Activated CD4-positive, alpha-beta memory T cell treated with anti-CD3 and anti-CD28 coated beads for 36 hours (primary cell): ENCODE measurements around the gene PLSCR4. TPM values are rescaled to one million over a fixed set of nuclear protein-coding genes. Genes with fewer than 3 reads are reported as not detected.
"Not testable (repeated sequence)": the region's sequence is repeated elsewhere in the genome, so short reads cannot be mapped to it uniquely, and the experiment has no call there.

Source experiments
- CTCF ChIA-PET: fragments of 350-600 bp; sonication (Branson Sonifier 250); formaldehyde crosslinking; loops from one replicate; lab custom pipeline; 2021; ENCODE audit warnings: antibody characterized with exemption, inconsistent platforms; lab: Charles Lee
- POLR2A ChIA-PET: fragments of 350-600 bp; sonication (Branson Sonifier 250); formaldehyde crosslinking; loops from one replicate; lab custom pipeline; 2021; ENCODE audit warnings: antibody characterized with exemption; lab: Charles Lee
- DNase-seq: peaks from one replicate; pipeline ENCODE4 v3.0.0-alpha.2; 2020
- H3K27ac Mint-ChIP-seq: one replicate; pipeline ENCODE4 v1.8.0; 2021; ENCODE audit warnings: mixed read lengths
- H3K27me3 Mint-ChIP-seq: one replicate; pipeline ENCODE4 v1.8.0; 2021; ENCODE audit warnings: mixed read lengths
- H3K36me3 Mint-ChIP-seq: one replicate; pipeline ENCODE4 v1.8.0; 2021; ENCODE audit warnings: mixed read lengths
- H3K4me1 Mint-ChIP-seq: one replicate; pipeline ENCODE4 v1.8.0; 2021; ENCODE audit warnings: low read depth, mixed read lengths
- H3K4me3 Mint-ChIP-seq: one replicate; pipeline ENCODE4 v1.8.0; 2021; ENCODE audit warnings: mild to moderate bottlenecking, mixed read lengths
- H3K9me3 Mint-ChIP-seq: one replicate; pipeline ENCODE4 v1.8.0; 2021; ENCODE audit warnings: mixed read lengths
- intact Hi-C: fragments of 100-400 bp; cut with micrococcal nuclease; formaldehyde crosslinking; loops from one replicate; pipeline ENCODE4 v1.15.1; 2023
- total RNA-seq, 2 experiments: library from RNA; stranded (reverse); gene quantifications; one replicate each; pipeline ENCODE4 v1.2.3, GENCODE V29; 2021

Gene PLSCR4
- total RNA-seq, 2 experiments from 2014 or later: not detected

DNA sequence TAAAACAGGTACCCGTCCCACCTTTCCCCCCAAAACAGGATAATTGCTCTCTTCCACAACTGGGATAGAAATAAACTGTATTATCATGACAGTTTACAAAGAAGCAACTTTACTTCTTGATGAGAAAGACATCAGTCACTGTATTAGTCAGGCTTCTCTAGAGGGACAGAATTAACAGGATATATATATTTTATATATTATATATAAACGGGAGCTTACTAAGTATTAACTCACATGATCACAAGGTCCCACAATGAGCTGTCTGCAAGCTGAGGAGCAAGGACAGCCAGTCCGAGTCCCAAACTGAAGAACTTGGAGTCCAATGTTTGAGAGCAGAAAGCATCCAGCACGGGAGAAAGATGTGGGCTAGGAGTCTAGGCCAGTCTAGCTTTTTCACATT is 18.4 kb upstream of the PLSCR4 start:
- Mint-ChIP-seq H3K4me1 (no peaks in the 10 kb centered on the region), H3K36me3 (no peaks in the 10 kb centered on the region), H3K27ac (no peak overlapping the region), H3K27me3 (no peaks in the 10 kb centered on the region), H3K9me3 (no peaks in the 10 kb centered on the region), H3K4me3 (no peak overlapping the region)
- ChIA-PET POLR2A (no interaction called here), CTCF (no interaction called here)
- intact Hi-C loops: no loop called here
- DNase-seq: no peak

DNA sequence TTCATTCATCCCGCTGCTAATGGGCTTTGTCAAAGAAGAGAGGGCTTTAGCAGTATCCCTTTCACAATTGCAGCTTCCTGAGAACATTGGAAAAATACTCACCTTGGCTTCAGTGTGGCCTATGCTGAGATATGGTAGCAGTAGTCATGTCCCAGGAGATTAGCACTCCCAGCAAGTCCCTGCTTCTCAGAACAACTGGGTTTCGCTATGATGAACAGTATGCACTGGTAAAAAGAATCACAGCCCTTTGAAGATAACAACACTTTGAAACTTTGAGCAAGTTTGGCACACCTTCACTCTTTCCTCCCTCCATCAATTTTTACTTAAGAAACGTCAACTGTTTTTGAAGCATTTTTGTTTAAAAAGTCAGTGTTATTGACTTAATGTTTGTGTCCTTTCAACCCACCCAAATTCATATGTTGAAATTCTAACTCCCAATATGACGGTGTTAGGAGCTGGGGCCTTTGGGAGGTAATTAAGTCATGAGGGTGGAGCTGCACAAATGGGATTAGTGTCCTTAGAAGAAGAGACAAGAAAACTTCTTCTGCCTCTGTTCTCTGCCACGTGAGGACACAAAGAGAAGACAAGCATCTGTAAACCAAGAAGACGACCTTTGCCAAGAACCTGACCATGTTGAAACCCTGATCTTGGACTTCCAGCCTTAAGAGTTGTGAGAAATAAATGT is 17.8 kb upstream of the PLSCR4 start:
- no peaks in the 10 kb centered on the region for H3K9me3 Mint-ChIP-seq
- no peak for DNase-seq
- H3K36me3 Mint-ChIP-seq: no peaks in the 10 kb centered on the region
- H3K27me3 Mint-ChIP-seq: no peaks in the 10 kb centered on the region
- no peak overlapping the region for H3K4me3 Mint-ChIP-seq
- no peak overlapping the region for H3K27ac Mint-ChIP-seq
- intact Hi-C loops: no loop called here
- POLR2A ChIA-PET: no interaction called here
- CTCF ChIA-PET: no interaction called here
- H3K4me1 Mint-ChIP-seq: no peaks in the 10 kb centered on the region

GRCh38 chr3:146265720-146266119 is 14.8 kb upstream of the PLSCR4 start:
- POLR2A ChIA-PET: no interaction called here
- intact Hi-C loops: no loop called here
- CTCF ChIA-PET: no interaction called here

DNA sequence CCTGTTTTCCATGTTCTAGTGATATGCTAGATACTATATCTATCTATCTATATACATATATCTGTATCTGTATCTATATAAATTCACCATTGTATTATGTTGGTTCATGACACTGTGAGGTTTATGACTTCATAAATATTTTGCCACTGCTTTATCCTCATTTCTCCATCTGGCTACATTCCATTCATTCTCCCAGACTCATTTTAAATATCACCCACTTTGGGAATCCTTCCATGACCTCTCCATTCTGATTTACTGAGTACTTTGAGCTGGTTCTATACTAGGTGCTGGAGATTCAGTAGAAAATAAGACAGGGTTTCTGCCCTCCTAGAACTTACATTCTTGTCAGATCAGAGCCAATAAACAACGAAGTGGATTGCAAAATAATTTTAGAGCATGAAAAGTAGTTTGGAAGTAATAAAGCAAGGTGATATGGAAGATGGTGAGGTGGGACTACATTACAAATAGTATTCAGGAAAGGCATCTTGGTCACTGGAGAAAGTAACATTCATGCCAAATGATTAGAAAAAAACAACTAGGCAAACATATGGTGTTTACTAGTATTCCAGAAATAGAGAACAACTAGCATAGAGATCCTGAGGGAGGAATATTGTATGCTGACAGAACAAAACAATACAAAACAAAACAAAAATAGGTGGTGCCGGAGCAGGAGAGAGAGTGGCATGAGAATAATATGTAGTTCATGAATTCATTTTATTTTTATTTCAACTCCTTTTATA is 11.6 kb upstream of the PLSCR4 start:
- Mint-ChIP-seq H3K4me3 (no peak overlapping the region), H3K27me3 (peaks cover 7% of the 10 kb centered on the region), H3K9me3 (no peaks in the 10 kb centered on the region), H3K4me1 (no peaks in the 10 kb centered on the region), H3K36me3 (no peaks in the 10 kb centered on the region), H3K27ac (no peak overlapping the region)
- CTCF ChIA-PET: no interaction called here
- DNase-seq: no peak
- POLR2A ChIA-PET: no interaction called here
- intact Hi-C loops: no loop called here

More at GRCh38 chr3:146265720-146266119, 14.8 kb upstream of the PLSCR4 start:
- peaks cover 7% of the 10 kb centered on the region for H3K27me3 Mint-ChIP-seq
- DNase-seq: no peak
- no peaks in the 10 kb centered on the region for H3K9me3 Mint-ChIP-seq
- no peak overlapping the region for H3K27ac Mint-ChIP-seq
- H3K36me3 Mint-ChIP-seq: no peaks in the 10 kb centered on the region
- H3K4me1 Mint-ChIP-seq: no peaks in the 10 kb centered on the region
- no peak overlapping the region for H3K4me3 Mint-ChIP-seq

GRCh38 chr3:146259880-146260589 is 9.1 kb upstream of the PLSCR4 start:
- intact Hi-C loops: no loop called here
- no peaks in the 10 kb centered on the region for H3K4me1 Mint-ChIP-seq
- peaks cover 7% of the 10 kb centered on the region for H3K27me3 Mint-ChIP-seq
- ChIA-PET CTCF (no interaction called here), POLR2A (no interaction called here)
- no peak overlapping the region for H3K4me3 Mint-ChIP-seq
- H3K36me3 Mint-ChIP-seq: no peaks in the 10 kb centered on the region
- H3K27ac Mint-ChIP-seq: no peak overlapping the region
- DNase-seq: no peak
- no peaks in the 10 kb centered on the region for H3K9me3 Mint-ChIP-seq

GRCh38 chr3:146256851-146257486 is 6.1 kb upstream of the PLSCR4 start:
- intact Hi-C loops: no loop called here
- Mint-ChIP-seq H3K27ac (no peak overlapping the region), H3K9me3 (no peaks in the 10 kb centered on the region), H3K4me3 (no peak overlapping the region), H3K36me3 (no peaks in the 10 kb centered on the region), H3K4me1 (no peaks in the 10 kb centered on the region), H3K27me3 (peaks cover 14% of the 10 kb centered on the region)
- DNase-seq: no peak
- ChIA-PET POLR2A (no interaction called here), CTCF (no interaction called here)

DNA sequence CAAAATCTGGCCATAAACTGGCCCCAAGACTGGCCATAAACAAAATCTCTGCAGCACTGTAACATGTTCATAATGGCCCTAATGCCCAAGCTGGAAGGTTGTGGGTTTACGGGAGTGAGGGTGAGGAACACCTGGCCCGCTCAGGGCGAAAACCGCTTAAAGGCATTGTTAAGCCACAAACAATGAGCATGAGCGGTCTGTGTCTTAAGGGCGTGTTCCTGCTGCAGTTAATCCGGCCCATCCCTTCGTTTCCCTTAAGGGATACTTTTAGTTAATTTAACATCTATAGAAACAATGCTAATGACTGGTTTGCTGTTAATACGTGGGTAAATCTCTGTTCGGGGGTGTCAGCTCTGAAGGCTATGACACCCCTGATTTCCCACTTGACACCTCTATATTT is 1.5 kb upstream of the PLSCR4 start:
- H3K27me3 Mint-ChIP-seq: peaks cover 26% of the 10 kb centered on the region
- H3K4me1 Mint-ChIP-seq, POLR2A ChIA-PET, H3K4me3 Mint-ChIP-seq, DNase-seq, H3K27ac Mint-ChIP-seq, H3K9me3 Mint-ChIP-seq, CTCF ChIA-PET, H3K36me3 Mint-ChIP-seq, intact Hi-C loops: not testable (repeated sequence)

DNA sequence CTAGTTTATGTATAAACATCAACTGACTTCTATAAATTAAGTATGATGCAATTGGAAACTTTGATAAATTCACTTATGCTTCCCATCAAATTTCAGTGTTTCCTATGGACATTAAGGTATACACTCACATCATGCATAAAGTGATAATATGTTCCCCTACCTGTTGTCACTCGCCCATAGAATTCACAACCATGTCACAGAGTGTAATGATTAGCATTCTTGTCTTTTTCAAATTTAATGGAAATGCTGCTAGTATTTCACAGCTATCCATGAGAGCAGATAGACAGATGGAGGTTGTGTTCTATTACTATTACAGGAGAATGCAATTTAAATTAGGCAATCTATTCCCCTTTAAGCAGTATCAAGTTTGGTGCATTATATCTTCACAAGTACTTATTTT is 984 bp downstream of the PLSCR4 start:
- H3K27ac Mint-ChIP-seq: no peak overlapping the region
- H3K4me3 Mint-ChIP-seq: no peak overlapping the region
- CTCF ChIA-PET: no interaction called here
- POLR2A ChIA-PET: no interaction called here
- H3K9me3 Mint-ChIP-seq: no peaks in the 10 kb centered on the region
- H3K36me3 Mint-ChIP-seq: no peaks in the 10 kb centered on the region
- intact Hi-C loops: no loop called here
- DNase-seq: no peak
- H3K27me3 Mint-ChIP-seq: peaks cover 25% of the 10 kb centered on the region
- H3K4me1 Mint-ChIP-seq: peaks cover 2% of the 10 kb centered on the region

GRCh38 chr3:146247911-146248310 is 3.0 kb downstream of the PLSCR4 start:
- H3K4me3 Mint-ChIP-seq: no peak overlapping the region
- H3K27me3 Mint-ChIP-seq: peaks cover 20% of the 10 kb centered on the region
- H3K9me3 Mint-ChIP-seq: no peaks in the 10 kb centered on the region
- intact Hi-C loops: no loop called here
- CTCF ChIA-PET: interaction anchor here (0.7 kb wide), 1 partner anchor 59 kb away, joined by 3 read pairs; no protein-coding TSS in a partner anchor
- peaks cover 2% of the 10 kb centered on the region for H3K4me1 Mint-ChIP-seq
- H3K27ac Mint-ChIP-seq: no peak overlapping the region
- no peaks in the 10 kb centered on the region for H3K36me3 Mint-ChIP-seq
- POLR2A ChIA-PET: interaction anchor here (0.6 kb wide), 1 partner anchor 47 kb away, joined by 3 read pairs; no protein-coding TSS in a partner anchor
- DNase-seq: no peak

DNA sequence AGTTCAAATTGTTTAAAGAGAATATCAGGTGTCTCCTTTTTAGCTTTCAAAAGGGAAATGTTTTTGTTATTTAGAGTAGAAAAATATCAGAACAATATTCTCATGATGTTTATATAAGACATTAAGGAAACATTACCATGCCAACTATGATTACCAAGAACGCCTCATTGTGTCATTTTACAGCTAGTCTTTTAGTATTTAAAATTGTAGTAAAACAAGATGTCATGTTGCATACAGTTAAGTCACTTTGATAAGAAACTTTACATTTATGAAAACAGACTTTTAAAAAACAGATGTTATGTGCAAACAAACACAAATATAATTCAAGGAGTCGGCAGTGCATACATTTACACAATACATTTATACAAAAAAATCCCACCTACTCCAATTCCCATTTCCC is 4.4 kb downstream of the PLSCR4 start:
- DNase-seq: no peak
- Mint-ChIP-seq H3K27me3 (peaks cover 11% of the 10 kb centered on the region), H3K9me3 (no peaks in the 10 kb centered on the region), H3K4me3 (no peak overlapping the region), H3K27ac (no peak overlapping the region), H3K4me1 (peaks cover 2% of the 10 kb centered on the region), H3K36me3 (no peaks in the 10 kb centered on the region)
- intact Hi-C loops: no loop called here
- POLR2A ChIA-PET: no interaction called here
- CTCF ChIA-PET: no interaction called here

DNA sequence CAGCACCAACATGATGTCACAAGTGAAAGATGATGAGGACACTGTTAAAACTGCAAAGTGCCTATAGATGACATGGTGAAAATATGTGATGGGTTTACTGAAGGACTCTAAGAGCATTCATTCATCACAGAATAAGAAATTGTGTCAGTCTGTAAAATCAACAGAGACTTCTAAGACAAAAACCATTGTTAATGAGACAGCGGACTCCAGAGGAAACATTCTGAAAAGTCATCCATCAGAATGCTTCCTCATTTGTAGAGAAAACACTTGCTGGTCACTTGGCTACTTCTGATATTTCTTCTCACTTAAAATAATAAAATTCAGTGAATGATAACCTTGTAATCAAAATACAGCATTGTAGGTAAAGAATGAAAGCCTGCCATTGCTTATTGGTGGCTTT is 7.3 kb downstream of the PLSCR4 start:
- Mint-ChIP-seq H3K4me1 (no peaks in the 10 kb centered on the region), H3K4me3 (no peak overlapping the region), H3K36me3 (no peaks in the 10 kb centered on the region), H3K27ac (no peak overlapping the region), H3K9me3 (no peaks in the 10 kb centered on the region), H3K27me3 (no peaks in the 10 kb centered on the region)
- intact Hi-C loops: no loop called here
- CTCF ChIA-PET: no interaction called here
- POLR2A ChIA-PET: no interaction called here
- no peak for DNase-seq
